PC-9 (cell line): ENCODE measurements around the gene IFT122. TPM values are rescaled to one million over a fixed set of nuclear protein-coding genes. Genes with fewer than 3 reads are reported as not detected.

Source experiments
- BruUV-seq: library from RNA; stranded (reverse); fragments of 400-500 nt; replicated peaks from 2 replicates; lab custom pipeline; 2021; lab: Mats Ljungman, UMichigan
- CTCF ChIA-PET: fragments of 300-600 bp; sonication (Branson Sonifier 250); formaldehyde crosslinking; loops from one replicate; lab custom pipeline; 2022; ENCODE audit warnings: antibody characterized with exemption; lab: Charles Lee
- POLR2A ChIA-PET: fragments of 300-600 bp; sonication (Branson Sonifier 250); formaldehyde crosslinking; loops from one replicate; lab custom pipeline; 2022; ENCODE audit warnings: antibody characterized with exemption; ENCODE audit not compliant: unreplicated experiment; lab: Charles Lee
- DNase-seq, 2 experiments: peaks; one replicate each; pipeline versions ENCODE4 v3.0.0 to v3.0.0-alpha.2; 2015 to 2022; ENCODE audit warnings: mixed read lengths in 1 of 2
- H2AFZ ChIP-seq: fragments of 200-600 bp; sonication (generic); 2 replicates; pipeline ENCODE4 v1.8.1; 2017; ENCODE audit warnings: antibody characterized with exemption
- H3F3A ChIP-seq: fragments of 200-600 bp; sonication (generic); 2 replicates; pipeline ENCODE4 v1.8.1; 2017; ENCODE audit warnings: antibody characterized with exemption, mild to moderate bottlenecking, low read depth; ENCODE audit not compliant: insufficient read depth
- H3K27ac ChIP-seq: fragments of 200-600 bp; sonication (generic); 2 replicates; pipeline ENCODE4 v1.6.1; 2016; ENCODE audit warnings: mixed run types
- H3K27me3 ChIP-seq: fragments of 200-600 bp; sonication (generic); 2 replicates; pipeline ENCODE4 v1.6.1; 2016; ENCODE audit warnings: low read depth, mixed run types; ENCODE audit not compliant: insufficient read depth
- H3K36me3 ChIP-seq: fragments of 200-600 bp; sonication (generic); 2 replicates; pipeline ENCODE4 v1.6.1; 2016; ENCODE audit warnings: low read depth, mixed run types
- H3K4me1 ChIP-seq: fragments of 200-600 bp; sonication (generic); replicated peaks from 2 replicates; pipeline ENCODE4 v1.6.1; 2016; ENCODE audit warnings: mixed run types; ENCODE audit not compliant: insufficient read depth
- H3K4me2 ChIP-seq: fragments of 200-600 bp; sonication (generic); 2 replicates; pipeline ENCODE4 v1.6.1; 2017; ENCODE audit warnings: mixed run types
- H3K4me3 ChIP-seq: fragments of 200-600 bp; sonication (generic); 2 replicates; pipeline ENCODE4 v1.6.1; 2016; ENCODE audit warnings: mixed run types
- H3K79me2 ChIP-seq: fragments of 200-600 bp; sonication (generic); 2 replicates; pipeline ENCODE4 v1.6.1; 2017; ENCODE audit warnings: low read depth, mixed run types
- H3K9me2 ChIP-seq: fragments of 200-600 bp; sonication (generic); 2 replicates; pipeline ENCODE4 v1.8.1; 2017; ENCODE audit warnings: mild to moderate bottlenecking; ENCODE audit not compliant: insufficient read depth
- H3K9me3 ChIP-seq: fragments of 200-600 bp; sonication (generic); 2 replicates; pipeline ENCODE4 v1.8.1; 2016; ENCODE audit warnings: low read depth; ENCODE audit not compliant: insufficient read depth
- H4K20me1 ChIP-seq: fragments of 200-600 bp; sonication (generic); 2 replicates; pipeline ENCODE4 v1.8.1; 2017; ENCODE audit not compliant: insufficient read depth
- CTCF ChIP-seq: fragments of 200-600 bp; sonication (generic); conservative IDR thresholded peaks from 2 replicates; pipeline ENCODE4 v1.6.1; 2017; ENCODE audit warnings: mixed run types, antibody characterized with exemption, mild to moderate bottlenecking, moderate library complexity
- EZH2 ChIP-seq: fragments of 200-600 bp; sonication (generic); IDR thresholded peaks from 2 replicates; pipeline ENCODE4 v1.8.0; 2017; ENCODE audit warnings: antibody characterized with exemption, low read depth
- intact Hi-C: fragments of 100-400 bp; cut with micrococcal nuclease; formaldehyde crosslinking; loops from one replicate; pipeline ENCODE4 v1.10.0; 2022; ENCODE audit not compliant: unreplicated experiment
- total RNA-seq: library from RNA; stranded (reverse); gene quantifications from 2 replicates; pipeline ENCODE4 v1.2.3, GENCODE V29; 2021

Gene IFT122
- total RNA-seq, 1 experiment from 2014 or later = 55.6 TPM

- Histone ChIP-seq H3F3A (peaks cover 7% of the 10 kb centered on the region; the same call in 1 of the 2 replicates), H3K9me3 (no peaks in the 10 kb centered on the region), H3K27me3 (no peaks in the 10 kb centered on the region), H3K36me3 (no peaks in the 10 kb centered on the region), H3K9me2 (no peaks in the 10 kb centered on the region), H2AFZ (no peak overlapping the region), H3K4me1 (peaks cover 9% of the 10 kb centered on the region), H3K79me2 (peaks cover 16% of the 10 kb centered on the region), H3K4me3 (no peak overlapping the region), H3K4me2 (no peak overlapping the region), H3K27ac (no peak overlapping the region), H4K20me1 (no peaks in the 10 kb centered on the region)
- intact Hi-C loops = no loop called here
- DNase-seq = no peak
- ChIA-PET POLR2A (no interaction called here), CTCF (no interaction called here)
- BruUV-seq = no TSS peak
- no peak for TF ChIP-seq CTCF
- no peak for TF ChIP-seq EZH2
These were observed 37.4 kb upstream of the IFT122 start for GRCh38 chr3:129402616-129403015.

- Histone ChIP-seq H3K79me2 (peaks cover 8% of the 10 kb centered on the region), H4K20me1 (no peaks in the 10 kb centered on the region), H2AFZ (no peak overlapping the region), H3K27ac (no peak overlapping the region), H3K36me3 (no peaks in the 10 kb centered on the region), H3F3A (peaks cover 7% of the 10 kb centered on the region; the same call in 1 of the 2 replicates), H3K9me3 (no peaks in the 10 kb centered on the region), H3K4me2 (no peak overlapping the region), H3K4me3 (no peak overlapping the region), H3K4me1 (peaks cover 3% of the 10 kb centered on the region), H3K9me2 (no peaks in the 10 kb centered on the region), H3K27me3 (no peaks in the 10 kb centered on the region)
- ChIA-PET POLR2A (no interaction called here), CTCF (no interaction called here)
- intact Hi-C loops = no loop called here
- TF ChIP-seq CTCF (no peak), EZH2 (no peak)
- no peak for DNase-seq
- no TSS peak for BruUV-seq
These were observed 36.6 kb upstream of the IFT122 start for GRCh38 chr3:129403450-129403849.

GRCh38 chr3:129404130-129404529 lies 35.9 kb upstream of the IFT122 start:
- H3F3A ChIP-seq = peaks cover 7% of the 10 kb centered on the region; the same call in 1 of the 2 replicates
- H3K9me3 ChIP-seq = no peaks in the 10 kb centered on the region
- intact Hi-C loops = no loop called here
- no peak overlapping the region for H3K4me2 ChIP-seq
- TF ChIP-seq CTCF = no peak
- no peak for TF ChIP-seq EZH2
- H3K4me3 ChIP-seq = no peak overlapping the region
- H3K79me2 ChIP-seq = peaks cover under 1% of the 10 kb centered on the region
- no peak overlapping the region for H3K27ac ChIP-seq
- no peaks in the 10 kb centered on the region for H3K9me2 ChIP-seq
- no peak for DNase-seq
- H3K4me1 ChIP-seq = no peaks in the 10 kb centered on the region
- POLR2A ChIA-PET = no interaction called here
- no peak overlapping the region for H2AFZ ChIP-seq
- H3K36me3 ChIP-seq = no peaks in the 10 kb centered on the region
- no TSS peak for BruUV-seq
- H4K20me1 ChIP-seq = no peaks in the 10 kb centered on the region
- H3K27me3 ChIP-seq = no peaks in the 10 kb centered on the region
- CTCF ChIA-PET = no interaction called here
